GM21381 (cell line): ENCODE data around the gene CLIP2.
"Not testable (repeated sequence)": the region's sequence is repeated elsewhere in the genome, so short reads cannot be mapped to it uniquely, and the experiment has no call there.

Experiments
- ATAC-seq: cut with Tn5 transposase; IDR thresholded peaks from one replicate; pipeline ENCODE4 v1.9.1; 2021; ENCODE audit warnings: mild to moderate bottlenecking, moderate library complexity; ENCODE audit not compliant: unreplicated experiment

Gene CLIP2

GRCh38 chr7:74294191-74294998 lies 5.2 kb downstream of the CLIP2 start:
- ATAC-seq: no peak

GRCh38 chr7:74297516-74298233 lies 8.5 kb downstream of the CLIP2 start:
- ATAC-seq: no peak

GRCh38 chr7:74299401-74299800 lies 10.2 kb downstream of the CLIP2 start:
- no peak for ATAC-seq

GRCh38 chr7:74300926-74301325 lies 11.7 kb downstream of the CLIP2 start:
- ATAC-seq: no peak

GRCh38 chr7:74302745-74303221 lies 13.6 kb downstream of the CLIP2 start:
- no peak for ATAC-seq

GRCh38 chr7:74304550-74304949 lies 15.3 kb downstream of the CLIP2 start:
- ATAC-seq: no peak

GRCh38 chr7:74306004-74306729 lies 17.0 kb downstream of the CLIP2 start:
- no peak for ATAC-seq

- ATAC-seq: no peak
These were observed 17.7 kb downstream of the CLIP2 start for GRCh38 chr7:74306730-74307469.

- ATAC-seq: no peak
These were observed 18.7 kb downstream of the CLIP2 start for GRCh38 chr7:74307738-74308505.

- no peak for ATAC-seq
These were observed 20.0 kb downstream of the CLIP2 start for GRCh38 chr7:74309181-74309580.

GRCh38 chr7:74311305-74311744 lies 22.1 kb downstream of the CLIP2 start:
- ATAC-seq: no peak

GRCh38 chr7:74312418-74313028 lies 23.3 kb downstream of the CLIP2 start:
- ATAC-seq: no peak

GRCh38 chr7:74315891-74316290 lies 26.7 kb downstream of the CLIP2 start:
- not testable (repeated sequence) for ATAC-seq

- no peak for ATAC-seq
These were observed 28.1 kb downstream of the CLIP2 start for GRCh38 chr7:74317146-74317782.

- ATAC-seq: no peak
These were observed 28.8 kb downstream of the CLIP2 start for GRCh38 chr7:74318043-74318442.

GRCh38 chr7:74320645-74321221 lies 31.5 kb downstream of the CLIP2 start:
- no peak for ATAC-seq

GRCh38 chr7:74322892-74323291 lies 33.7 kb downstream of the CLIP2 start:
- not testable (repeated sequence) for ATAC-seq

GRCh38 chr7:74324531-74325209 lies 35.5 kb downstream of the CLIP2 start:
- ATAC-seq: no peak
